HEK293 (cell line): ENCODE results near the gene KLLN.

Experiments used
- CTCF ChIA-PET: fragments of 350-600 bp; formaldehyde crosslinking; extraction: SDS; loops from one replicate; lab custom pipeline; 2021; ENCODE audit warnings: antibody characterized with exemption; lab: Yijun Ruan, JAX
- POLR2A ChIA-PET: fragments of 300-600 bp; formaldehyde crosslinking; extraction: SDS; loops from one replicate; lab custom pipeline; 2020; ENCODE audit warnings: antibody characterized with exemption, inconsistent platforms; lab: Yijun Ruan, JAX
- H3K27ac ChIP-seq: fragments of 200-500 bp; sonication (Bioruptor generic); 2 replicates; pipeline ENCODE4 v1.5.1; 2014; ENCODE audit warnings: low read depth, low read length, control low read depth, inconsistent platforms; ENCODE audit errors: extremely low read depth
- H3K36me3 ChIP-seq, 2 experiments: fragments of 200-500 bp in 1 of 2; sonication (Bioruptor generic) in 1 of 2; 1 replicate in 1 of 2; 2 replicates in 1 of 2; pipeline ENCODE4 v1.5.1; 2014 to 2017; ENCODE audit warnings: inconsistent platforms in 2 of 2, low read length in 2 of 2; ENCODE audit not compliant: control insufficient read depth in 2 of 2, insufficient read depth in 1 of 2
- H3K4me1 ChIP-seq: fragments of 200-500 bp; sonication (Bioruptor generic); 2 replicates; pipeline ENCODE4 v1.5.1; 2014; ENCODE audit warnings: mild to moderate bottlenecking, low read length, inconsistent platforms; ENCODE audit not compliant: control insufficient read depth, insufficient read depth
- H3K4me3 ChIP-seq: 2 replicates; pipeline ENCODE4 v1.5.1; 2011; ENCODE audit warnings: low read depth, mild to moderate bottlenecking, control low read depth, low read length, moderate library complexity
- H3K9me3 ChIP-seq: fragments of 200-500 bp; sonication (Bioruptor generic); 2 replicates; pipeline ENCODE4 v1.5.1; 2014; ENCODE audit warnings: low read depth, low read length, inconsistent platforms; ENCODE audit not compliant: control insufficient read depth, insufficient read depth
- HOXC10 ChIP-seq: sonication (generic); formaldehyde crosslinking; IDR thresholded peaks from 2 replicates; pipeline ENCODE4 v1.8.1; 2023; ENCODE audit warnings: mild to moderate bottlenecking, missing genetic modification reagents
- SALL2 ChIP-seq: fragments of 450-650 bp; formaldehyde crosslinking; IDR thresholded peaks from 2 replicates; pipeline ENCODE4 v1.5.0; 2017; ENCODE audit warnings: missing biosample characterization, mild to moderate bottlenecking, missing genetic modification characterization, borderline replicate concordance
- SP7 ChIP-seq: fragments of 450-650 bp; formaldehyde crosslinking; IDR thresholded peaks from 2 replicates; pipeline ENCODE4 v1.5.1; 2016; ENCODE audit warnings: missing biosample characterization, missing genetic modification characterization
- ZBTB1 ChIP-seq: fragments of 450-650 bp; formaldehyde crosslinking; IDR thresholded peaks from 2 replicates; pipeline ENCODE4 v1.5.1; 2016; ENCODE audit warnings: missing biosample characterization, missing genetic modification characterization
- ZNF140 ChIP-seq: fragments of 450-650 bp; formaldehyde crosslinking; IDR thresholded peaks from 2 replicates; pipeline ENCODE4 v1.5.1; 2016; ENCODE audit warnings: missing biosample characterization, missing genetic modification characterization
- ZNF302 ChIP-seq: fragments of 450-650 bp; formaldehyde crosslinking; IDR thresholded peaks from 2 replicates; pipeline ENCODE4 v1.5.1; 2016; ENCODE audit warnings: missing biosample characterization, missing genetic modification characterization, low read depth
- ZNF341 ChIP-seq: fragments of 450-650 bp; formaldehyde crosslinking; IDR thresholded peaks from 2 replicates; pipeline ENCODE4; 2016; ENCODE audit warnings: low read depth, missing biosample characterization, missing genetic modification characterization
- ZNF426 ChIP-seq: fragments of 450-650 bp; formaldehyde crosslinking; IDR thresholded peaks from 2 replicates; pipeline ENCODE4 v1.5.1; 2017; ENCODE audit warnings: missing biosample characterization, missing genetic modification characterization, mild to moderate bottlenecking, inconsistent platforms, moderate library complexity
- ZNF670 ChIP-seq: fragments of 450-650 bp; formaldehyde crosslinking; IDR thresholded peaks from 2 replicates; pipeline ENCODE4 v1.5.1; 2016; ENCODE audit warnings: missing biosample characterization, missing genetic modification characterization, low read depth
- ZNF768 ChIP-seq: fragments of 450-650 bp; formaldehyde crosslinking; IDR thresholded peaks from 2 replicates; pipeline ENCODE4 v1.5.1; 2018; ENCODE audit warnings: missing biosample characterization, mild to moderate bottlenecking, missing genetic modification characterization
- ZXDB ChIP-seq: fragments of 450-650 bp; formaldehyde crosslinking; IDR thresholded peaks from 2 replicates; pipeline ENCODE4 v1.5.1; 2016; ENCODE audit warnings: missing biosample characterization, missing genetic modification characterization
- TF ChIP-seq, protein P1 (sequence below): fragments of 450-650 bp; formaldehyde crosslinking; IDR thresholded peaks from 2 replicates; pipeline ENCODE4 v1.5.1; 2016; ENCODE audit warnings: missing biosample characterization, missing genetic modification characterization
- TF ChIP-seq, protein P2 (sequence below): fragments of 450-650 bp; formaldehyde crosslinking; IDR thresholded peaks from 2 replicates; pipeline ENCODE4 v1.5.1; 2016; ENCODE audit warnings: missing biosample characterization, missing genetic modification characterization
- TF ChIP-seq, protein P3 (sequence below): fragments of 450-650 bp; formaldehyde crosslinking; IDR thresholded peaks from 2 replicates; pipeline ENCODE4 v1.5.1; 2017; ENCODE audit warnings: missing biosample characterization, missing genetic modification characterization
- TF ChIP-seq, protein P4 (sequence below): fragments of 450-650 bp; formaldehyde crosslinking; IDR thresholded peaks from 2 replicates; pipeline ENCODE4 v1.5.1; 2017; ENCODE audit warnings: missing biosample characterization, mild to moderate bottlenecking, missing genetic modification characterization, moderate library complexity

KLLN gene

DNA sequence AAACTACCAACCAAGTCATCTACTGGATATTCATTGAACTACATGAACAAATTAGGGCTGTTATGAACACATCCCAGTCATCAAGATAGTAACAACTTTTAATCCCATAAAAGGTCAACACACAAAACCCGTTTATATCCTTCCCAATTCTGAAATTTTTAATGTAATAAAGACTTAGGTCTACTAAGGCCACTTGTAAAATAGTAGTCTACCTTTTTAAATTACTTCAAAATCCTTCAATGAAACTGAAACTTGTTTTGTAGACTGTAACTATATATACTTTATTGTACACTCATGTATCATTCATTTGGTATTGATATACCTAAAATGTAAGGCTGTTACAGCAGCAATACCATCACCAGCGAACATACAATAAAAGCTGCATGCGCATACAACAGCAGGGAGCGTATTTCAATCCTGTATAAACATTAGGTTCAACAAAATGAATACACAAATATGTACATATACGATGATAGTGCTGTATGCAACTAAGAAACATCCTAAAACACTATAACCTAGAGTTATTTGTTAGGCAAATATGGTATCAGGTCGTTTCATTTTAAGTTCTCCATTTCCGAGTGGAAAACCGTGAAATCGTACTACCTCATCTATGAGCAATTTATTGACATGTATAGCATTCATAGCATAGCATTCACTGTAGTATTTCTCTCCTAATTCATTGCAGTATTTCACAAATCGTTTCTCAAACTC is 46.3 kb downstream of the KLLN start:
- ChIA-PET POLR2A (interaction anchor here (1.0 to 2.9 kb wide), 6 partner anchors 11 to 46 kb away, joined by 3 to 30 read pairs (median 10); partner anchors contain the start of genes KLLN and PTEN), CTCF (no interaction called here)
- peaks cover 20 to 23% of the 10 kb centered on the region in 2 experiments for H3K36me3 ChIP-seq
- peak overlapping the region; percentile 99 for H3K27ac ChIP-seq
- TF ChIP-seq, protein P1, sequence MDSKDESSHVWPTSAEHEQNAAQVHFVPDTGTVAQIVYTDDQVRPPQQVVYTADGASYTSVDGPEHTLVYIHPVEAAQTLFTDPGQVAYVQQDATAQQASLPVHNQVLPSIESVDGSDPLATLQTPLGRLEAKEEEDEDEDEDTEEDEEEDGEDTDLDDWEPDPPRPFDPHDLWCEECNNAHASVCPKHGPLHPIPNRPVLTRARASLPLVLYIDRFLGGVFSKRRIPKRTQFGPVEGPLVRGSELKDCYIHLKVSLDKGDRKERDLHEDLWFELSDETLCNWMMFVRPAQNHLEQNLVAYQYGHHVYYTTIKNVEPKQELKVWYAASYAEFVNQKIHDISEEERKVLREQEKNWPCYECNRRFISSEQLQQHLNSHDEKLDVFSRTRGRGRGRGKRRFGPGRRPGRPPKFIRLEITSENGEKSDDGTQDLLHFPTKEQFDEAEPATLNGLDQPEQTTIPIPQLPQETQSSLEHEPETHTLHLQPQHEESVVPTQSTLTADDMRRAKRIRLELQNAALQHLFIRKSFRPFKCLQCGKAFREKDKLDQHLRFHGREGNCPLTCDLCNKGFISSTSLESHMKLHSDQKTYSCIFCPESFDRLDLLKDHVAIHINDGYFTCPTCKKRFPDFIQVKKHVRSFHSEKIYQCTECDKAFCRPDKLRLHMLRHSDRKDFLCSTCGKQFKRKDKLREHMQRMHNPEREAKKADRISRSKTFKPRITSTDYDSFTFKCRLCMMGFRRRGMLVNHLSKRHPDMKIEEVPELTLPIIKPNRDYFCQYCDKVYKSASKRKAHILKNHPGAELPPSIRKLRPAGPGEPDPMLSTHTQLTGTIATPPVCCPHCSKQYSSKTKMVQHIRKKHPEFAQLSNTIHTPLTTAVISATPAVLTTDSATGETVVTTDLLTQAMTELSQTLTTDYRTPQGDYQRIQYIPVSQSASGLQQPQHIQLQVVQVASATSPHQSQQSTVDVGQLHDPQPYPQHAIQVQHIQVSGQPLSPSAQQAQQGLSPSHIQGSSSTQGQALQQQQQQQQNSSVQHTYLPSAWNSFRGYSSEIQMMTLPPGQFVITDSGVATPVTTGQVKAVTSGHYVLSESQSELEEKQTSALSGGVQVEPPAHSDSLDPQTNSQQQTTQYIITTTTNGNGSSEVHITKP (tag by site-specific recombination) = 0 out of 2 replicates have a peak, but pooled peaks have one; percentile 4
- TF ChIP-seq ZBTB1 (tag by site-specific recombination) = no peak
- no peak for TF ChIP-seq ZNF426 (tag by site-specific recombination)
- no peak for TF ChIP-seq ZXDB (tag by site-specific recombination)
- peak; percentile 36 for TF ChIP-seq ZNF341 (tag by site-specific recombination)
- H3K4me1 ChIP-seq = peaks cover 13% of the 10 kb centered on the region; the same call in 1 of the 2 replicates
- peak overlapping the region; percentile 76 for H3K4me3 ChIP-seq
- no peaks in the 10 kb centered on the region for H3K9me3 ChIP-seq

DNA sequence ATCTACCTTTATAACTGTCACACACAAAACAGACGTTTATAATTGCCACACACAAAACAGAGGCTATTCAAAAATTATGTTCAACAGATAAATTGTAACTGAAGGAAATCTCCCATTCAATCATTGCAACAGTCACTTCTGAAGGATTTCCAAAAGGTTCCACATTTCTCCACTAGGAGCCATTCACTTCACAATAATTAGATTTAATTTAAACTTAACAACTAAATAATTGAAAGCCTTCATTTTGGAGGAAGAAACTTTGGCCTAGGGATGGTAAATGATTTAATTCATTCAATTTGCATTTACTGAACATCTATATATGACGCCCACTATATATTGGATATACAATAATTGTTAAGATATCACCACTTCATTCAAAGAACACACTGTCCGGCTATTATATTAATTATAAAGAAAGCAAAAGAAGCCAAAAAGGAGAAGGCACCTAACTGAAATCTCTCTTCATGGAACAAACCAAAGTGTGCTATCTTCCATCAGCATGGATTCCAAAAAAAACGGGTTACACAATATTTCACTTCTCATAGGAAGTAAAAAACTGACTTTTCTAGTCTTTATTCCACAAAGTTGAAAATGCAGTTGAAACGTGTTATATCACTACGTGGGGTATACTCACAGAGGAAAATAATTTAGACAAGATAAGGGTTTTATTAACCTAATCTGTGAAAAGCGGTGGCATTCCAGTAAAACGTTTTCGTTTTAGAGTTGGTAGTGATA is 47.0 kb downstream of the KLLN start:
- Histone ChIP-seq H3K4me3 (peak overlapping the region; percentile 76), H3K4me1 (peaks cover 13% of the 10 kb centered on the region; the same call in 1 of the 2 replicates), H3K36me3 (peaks cover 28 to 30% of the 10 kb centered on the region in 2 experiments), H3K27ac (no peak overlapping the region)
- POLR2A ChIA-PET = no interaction called here
- TF ChIP-seq, protein P2, sequence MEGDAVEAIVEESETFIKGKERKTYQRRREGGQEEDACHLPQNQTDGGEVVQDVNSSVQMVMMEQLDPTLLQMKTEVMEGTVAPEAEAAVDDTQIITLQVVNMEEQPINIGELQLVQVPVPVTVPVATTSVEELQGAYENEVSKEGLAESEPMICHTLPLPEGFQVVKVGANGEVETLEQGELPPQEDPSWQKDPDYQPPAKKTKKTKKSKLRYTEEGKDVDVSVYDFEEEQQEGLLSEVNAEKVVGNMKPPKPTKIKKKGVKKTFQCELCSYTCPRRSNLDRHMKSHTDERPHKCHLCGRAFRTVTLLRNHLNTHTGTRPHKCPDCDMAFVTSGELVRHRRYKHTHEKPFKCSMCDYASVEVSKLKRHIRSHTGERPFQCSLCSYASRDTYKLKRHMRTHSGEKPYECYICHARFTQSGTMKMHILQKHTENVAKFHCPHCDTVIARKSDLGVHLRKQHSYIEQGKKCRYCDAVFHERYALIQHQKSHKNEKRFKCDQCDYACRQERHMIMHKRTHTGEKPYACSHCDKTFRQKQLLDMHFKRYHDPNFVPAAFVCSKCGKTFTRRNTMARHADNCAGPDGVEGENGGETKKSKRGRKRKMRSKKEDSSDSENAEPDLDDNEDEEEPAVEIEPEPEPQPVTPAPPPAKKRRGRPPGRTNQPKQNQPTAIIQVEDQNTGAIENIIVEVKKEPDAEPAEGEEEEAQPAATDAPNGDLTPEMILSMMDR (tag by site-specific recombination) = 0 out of 2 replicates have a peak, but pooled peaks have one; percentile 4
- TF ChIP-seq SALL2 (tag by site-specific recombination) (no peak), ZNF140 (tag by site-specific recombination) (no peak), HOXC10 (no peak), ZNF670 (tag by site-specific recombination) (no peak), ZNF302 (no peak), SP7 (tag by site-specific recombination) (no peak), ZNF768 (no peak)
- TF ChIP-seq, protein P3, sequence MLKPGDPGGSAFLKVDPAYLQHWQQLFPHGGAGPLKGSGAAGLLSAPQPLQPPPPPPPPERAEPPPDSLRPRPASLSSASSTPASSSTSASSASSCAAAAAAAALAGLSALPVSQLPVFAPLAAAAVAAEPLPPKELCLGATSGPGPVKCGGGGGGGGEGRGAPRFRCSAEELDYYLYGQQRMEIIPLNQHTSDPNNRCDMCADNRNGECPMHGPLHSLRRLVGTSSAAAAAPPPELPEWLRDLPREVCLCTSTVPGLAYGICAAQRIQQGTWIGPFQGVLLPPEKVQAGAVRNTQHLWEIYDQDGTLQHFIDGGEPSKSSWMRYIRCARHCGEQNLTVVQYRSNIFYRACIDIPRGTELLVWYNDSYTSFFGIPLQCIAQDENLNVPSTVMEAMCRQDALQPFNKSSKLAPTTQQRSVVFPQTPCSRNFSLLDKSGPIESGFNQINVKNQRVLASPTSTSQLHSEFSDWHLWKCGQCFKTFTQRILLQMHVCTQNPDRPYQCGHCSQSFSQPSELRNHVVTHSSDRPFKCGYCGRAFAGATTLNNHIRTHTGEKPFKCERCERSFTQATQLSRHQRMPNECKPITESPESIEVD (tag by site-specific recombination) = peak; percentile 57
- TF ChIP-seq, protein P4, sequence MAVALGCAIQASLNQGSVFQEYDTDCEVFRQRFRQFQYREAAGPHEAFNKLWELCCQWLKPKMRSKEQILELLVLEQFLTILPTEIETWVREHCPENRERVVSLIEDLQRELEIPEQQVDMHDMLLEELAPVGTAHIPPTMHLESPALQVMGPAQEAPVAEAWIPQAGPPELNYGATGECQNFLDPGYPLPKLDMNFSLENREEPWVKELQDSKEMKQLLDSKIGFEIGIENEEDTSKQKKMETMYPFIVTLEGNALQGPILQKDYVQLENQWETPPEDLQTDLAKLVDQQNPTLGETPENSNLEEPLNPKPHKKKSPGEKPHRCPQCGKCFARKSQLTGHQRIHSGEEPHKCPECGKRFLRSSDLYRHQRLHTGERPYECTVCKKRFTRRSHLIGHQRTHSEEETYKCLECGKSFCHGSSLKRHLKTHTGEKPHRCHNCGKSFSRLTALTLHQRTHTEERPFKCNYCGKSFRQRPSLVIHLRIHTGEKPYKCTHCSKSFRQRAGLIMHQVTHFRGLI (tag by site-specific recombination) = no peak
- TF ChIP-seq, protein P1 (tag by site-specific recombination) = peak; percentile 52; the same call in 1 of the 2 replicates
- TF ChIP-seq, all 188 proteins: peak for 3
- CTCF ChIA-PET = no interaction called here
- no peaks in the 10 kb centered on the region for H3K9me3 ChIP-seq
